Activated CD4-positive, alpha-beta T cell treated with anti-CD3 and anti-CD28 coated beads for 4 hours (primary cell): ENCODE data around the gene FADS6.

Experiments used
- DNase-seq, 2 donors: peaks; one replicate each; pipeline ENCODE4 v3.0.0-alpha.2; 2020

Gene FADS6

DNA sequence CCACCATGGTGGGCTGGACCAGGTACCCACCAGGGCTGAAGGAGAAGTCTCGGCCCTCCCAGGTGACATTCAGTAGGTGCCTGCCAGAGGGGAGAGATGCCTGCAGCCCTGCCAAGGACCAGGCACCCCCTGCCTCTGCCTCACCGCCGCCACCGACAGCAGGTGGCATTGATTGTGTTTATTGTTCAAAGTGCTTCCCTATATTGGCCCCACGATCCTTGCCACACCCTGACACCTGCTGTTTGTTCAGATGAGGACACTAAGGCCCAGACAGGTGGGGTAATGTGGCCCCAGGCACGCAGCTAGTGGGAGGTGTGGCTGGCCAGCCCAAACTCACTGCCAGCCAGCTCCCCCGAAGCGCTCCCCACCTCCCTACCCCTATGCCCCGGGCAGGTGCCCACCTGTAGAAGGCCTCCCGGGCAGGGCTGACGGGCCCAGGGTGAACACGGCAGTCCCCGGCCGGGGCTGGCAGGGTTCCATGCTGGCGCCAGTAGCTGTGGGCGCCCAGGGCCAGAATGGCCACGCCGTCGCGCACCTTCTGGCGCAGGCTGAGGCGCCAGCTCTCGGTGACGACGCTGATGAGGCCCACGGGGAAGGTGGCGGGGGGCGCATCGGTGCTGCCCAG, 41.7 kb downstream of the FADS6 start:
- DNase-seq, result no peak

DNA sequence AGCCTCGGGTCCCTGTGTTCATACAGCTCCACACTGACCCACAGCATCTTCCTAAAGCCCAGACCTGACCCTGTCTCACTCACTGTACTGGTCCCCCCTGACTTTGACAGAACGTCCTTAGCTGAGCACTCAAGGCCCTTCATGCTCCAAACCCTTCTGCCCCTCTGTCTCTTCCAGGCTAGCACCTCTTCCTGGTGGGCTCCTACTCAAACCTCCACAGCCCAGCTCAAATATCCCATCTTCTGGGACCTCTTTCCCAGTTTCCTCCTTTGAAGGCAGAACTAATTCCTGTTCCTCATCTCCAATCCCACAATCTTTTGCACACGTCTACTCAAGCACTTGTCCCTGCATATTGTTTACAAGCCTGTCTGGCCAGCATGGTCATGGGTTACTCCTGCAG, 42.5 kb downstream of the FADS6 start:
- no peak for DNase-seq

DNA sequence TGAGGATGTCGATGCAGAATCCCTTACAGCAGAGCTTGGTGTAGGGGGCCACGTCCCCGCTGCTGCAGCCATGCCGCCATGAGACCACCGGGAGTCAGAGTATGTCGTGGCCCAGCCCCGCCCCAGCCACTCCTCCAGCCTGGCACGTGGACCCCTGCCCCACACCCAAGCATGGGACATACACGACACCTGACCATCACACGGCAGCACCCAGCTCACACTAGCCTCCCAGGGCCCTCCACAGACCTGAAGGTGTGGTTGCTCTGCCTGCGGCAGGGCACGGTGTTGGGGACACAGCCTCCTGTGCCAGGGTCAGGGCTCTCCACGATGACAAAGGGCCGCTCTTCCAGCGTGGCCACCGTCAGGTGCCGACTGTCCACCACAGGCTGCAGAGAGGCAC, 43.1 kb downstream of the FADS6 start:
- no peak for DNase-seq

DNA sequence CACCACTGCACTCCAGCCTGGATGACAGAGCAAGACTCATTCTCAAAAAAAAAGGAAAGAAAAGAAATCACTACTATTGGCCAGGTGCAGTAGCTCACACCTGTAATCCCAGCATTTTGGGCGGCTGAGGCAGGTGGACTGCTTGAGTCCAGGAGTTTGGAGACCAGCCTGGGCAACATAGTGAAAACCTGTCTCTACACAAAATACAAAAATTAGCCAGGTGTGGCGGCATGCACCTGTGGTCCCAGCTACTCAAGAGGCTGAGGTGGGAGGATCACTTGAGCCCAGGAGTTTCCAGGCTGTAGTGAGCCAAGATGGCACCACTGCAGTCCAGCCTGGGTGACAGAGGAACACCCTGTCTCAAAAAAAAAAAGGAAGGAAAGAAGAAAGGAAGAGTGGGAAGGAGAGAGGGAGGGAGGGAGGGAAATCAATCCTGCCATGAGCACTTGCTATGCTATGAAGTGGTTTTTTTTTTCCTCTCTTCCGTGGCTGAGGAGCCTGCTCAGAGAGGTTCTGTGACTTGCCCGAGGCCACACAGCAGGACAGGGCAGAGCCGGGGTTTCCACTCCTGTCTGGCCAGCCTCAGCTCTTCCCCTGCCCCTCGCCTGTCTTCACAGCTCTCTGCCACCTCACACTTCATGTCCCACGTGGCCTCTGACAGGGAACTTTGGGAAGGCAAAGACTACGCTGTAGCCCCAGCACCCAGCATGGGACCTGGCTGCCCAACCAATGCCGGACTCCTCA, 44.6 kb downstream of the FADS6 start:
- DNase-seq, result no peak

- no peak for DNase-seq
These were observed 46.8 kb downstream of the FADS6 start for GRCh38 chr17:74846621-74847020.

GRCh38 chr17:74843352-74843627, 50.1 kb downstream of the FADS6 start:
- DNase-seq, result no peak

DNA sequence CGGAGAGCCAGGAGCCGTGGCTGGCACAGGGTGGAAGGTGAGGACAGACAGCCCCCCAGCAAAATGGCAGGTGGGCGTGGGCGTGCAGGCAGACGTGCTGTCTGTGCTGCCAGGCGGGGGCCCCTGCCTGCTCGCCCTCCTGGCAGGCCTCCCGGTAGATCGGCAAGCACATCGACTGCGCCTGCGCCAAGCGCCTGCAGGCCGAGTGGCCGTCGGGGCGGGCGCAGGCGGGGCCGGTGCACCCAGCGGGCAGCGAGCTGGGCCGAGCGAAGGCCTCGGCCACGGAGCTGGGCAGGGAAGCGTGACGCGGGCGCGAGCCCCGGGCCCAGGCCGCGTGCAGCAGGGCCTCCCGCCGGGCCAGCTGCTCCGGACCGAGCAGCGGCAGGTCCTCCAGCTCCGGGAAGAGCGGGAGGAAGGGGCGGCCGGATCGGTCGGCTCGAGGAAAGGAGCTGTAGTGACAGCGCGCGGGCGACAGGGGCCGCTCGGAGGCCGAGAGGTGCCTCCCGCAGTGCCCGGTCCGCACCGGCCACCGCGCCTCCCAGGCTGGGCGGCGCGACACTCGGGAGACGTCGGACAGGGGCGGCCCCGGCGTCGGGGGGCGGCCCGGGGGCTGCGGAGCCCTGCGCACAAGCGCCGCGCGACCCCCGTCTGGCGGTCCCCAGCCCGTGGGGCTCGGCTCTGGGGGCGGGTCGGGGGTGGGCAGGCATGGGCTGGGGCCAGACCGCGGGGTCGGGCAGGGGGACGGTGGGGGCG, 50.7 kb downstream of the FADS6 start:
- DNase-seq, result no peak

DNA sequence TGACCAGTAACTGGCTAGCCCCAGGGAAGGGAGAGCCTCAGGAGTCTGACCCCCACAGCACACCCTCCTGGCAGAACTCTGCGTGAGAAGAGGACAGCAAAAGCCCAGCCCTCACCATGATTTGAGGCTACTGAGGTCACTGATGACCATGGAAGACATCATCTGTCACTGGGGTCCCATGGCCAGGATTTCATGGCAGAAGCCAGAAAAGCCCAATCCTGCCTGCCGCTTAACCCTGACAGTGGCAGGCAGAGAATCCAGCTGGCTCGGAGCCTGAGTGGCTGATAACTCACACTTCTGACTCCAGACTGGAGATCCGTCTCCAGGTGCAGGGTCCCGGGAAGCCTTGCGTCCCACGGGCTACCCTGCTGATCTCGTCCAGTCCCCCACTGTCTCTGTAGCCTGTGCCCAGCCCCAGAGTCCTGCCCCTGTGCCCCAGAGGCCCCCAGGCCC, 51.3 kb downstream of the FADS6 start:
- no peak for DNase-seq

GRCh38 chr17:74840989-74841666, 52.3 kb downstream of the FADS6 start:
- DNase-seq, result no peak

DNA sequence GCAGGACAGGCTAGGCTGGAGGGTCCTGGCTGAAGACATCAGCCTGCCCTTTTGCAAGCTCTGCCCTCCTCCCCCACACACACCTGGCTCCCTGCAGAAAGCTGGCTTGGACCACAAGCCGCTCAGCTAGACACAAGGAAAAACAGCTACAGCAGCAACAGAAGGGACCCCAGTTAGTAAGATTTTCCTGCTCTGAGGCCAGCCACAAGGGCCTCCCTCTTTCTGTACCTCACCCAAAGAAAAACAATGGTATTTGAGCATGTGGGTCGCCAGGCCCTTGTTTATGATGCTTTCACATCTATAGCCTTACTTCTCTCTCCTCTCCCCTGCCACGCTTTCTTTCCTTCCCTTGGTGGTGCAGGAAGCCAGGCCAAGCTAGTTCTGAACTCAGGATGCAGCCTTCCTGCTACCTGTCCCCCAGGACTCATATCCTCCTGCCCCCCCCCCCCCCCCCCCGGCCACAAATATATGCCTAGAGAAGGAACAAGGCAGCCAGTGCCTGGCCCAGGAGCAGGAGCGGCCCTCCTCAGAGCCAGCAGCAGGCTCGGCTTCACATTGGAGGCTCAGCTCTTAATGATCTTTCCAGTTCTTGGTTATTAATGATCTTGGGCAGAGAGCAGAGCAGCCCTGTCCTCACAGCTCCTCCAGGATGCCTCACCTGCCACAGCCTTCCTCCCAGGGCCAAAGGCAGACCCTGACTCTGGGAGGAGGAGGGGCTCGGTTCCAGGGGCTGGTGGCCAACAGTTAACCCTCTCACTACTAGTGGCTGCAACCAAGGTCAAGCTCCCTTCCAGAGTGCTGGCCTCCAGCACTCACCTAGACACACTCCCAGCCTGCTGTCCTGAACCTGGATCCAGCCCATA, 53.2 kb downstream of the FADS6 start:
- DNase-seq, result no peak

DNA sequence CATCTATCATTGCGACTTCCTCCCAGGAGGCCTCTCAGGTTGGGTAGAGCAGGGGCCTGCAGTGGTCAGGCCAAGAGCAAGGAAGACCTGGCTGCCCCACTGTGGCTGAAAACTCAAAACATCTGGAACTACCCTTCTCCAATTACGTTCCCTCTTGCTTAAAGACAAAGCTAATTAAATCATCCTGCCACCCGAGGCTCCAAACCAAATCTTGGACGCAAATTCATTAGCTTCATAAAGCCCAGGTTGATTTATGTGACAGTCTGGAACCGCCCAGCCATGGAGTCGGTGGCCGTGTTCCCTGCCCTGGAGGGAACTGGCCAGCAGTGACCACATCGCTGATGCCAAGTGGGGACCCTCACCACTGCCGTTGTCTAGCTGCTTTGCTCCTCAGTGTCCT, 55.2 kb downstream of the FADS6 start:
- DNase-seq, result no peak

- DNase-seq, result no peak
These were observed 56.6 kb downstream of the FADS6 start for GRCh38 chr17:74836691-74837467.

GRCh38 chr17:74836191-74836590, 57.2 kb downstream of the FADS6 start:
- no peak for DNase-seq

DNA sequence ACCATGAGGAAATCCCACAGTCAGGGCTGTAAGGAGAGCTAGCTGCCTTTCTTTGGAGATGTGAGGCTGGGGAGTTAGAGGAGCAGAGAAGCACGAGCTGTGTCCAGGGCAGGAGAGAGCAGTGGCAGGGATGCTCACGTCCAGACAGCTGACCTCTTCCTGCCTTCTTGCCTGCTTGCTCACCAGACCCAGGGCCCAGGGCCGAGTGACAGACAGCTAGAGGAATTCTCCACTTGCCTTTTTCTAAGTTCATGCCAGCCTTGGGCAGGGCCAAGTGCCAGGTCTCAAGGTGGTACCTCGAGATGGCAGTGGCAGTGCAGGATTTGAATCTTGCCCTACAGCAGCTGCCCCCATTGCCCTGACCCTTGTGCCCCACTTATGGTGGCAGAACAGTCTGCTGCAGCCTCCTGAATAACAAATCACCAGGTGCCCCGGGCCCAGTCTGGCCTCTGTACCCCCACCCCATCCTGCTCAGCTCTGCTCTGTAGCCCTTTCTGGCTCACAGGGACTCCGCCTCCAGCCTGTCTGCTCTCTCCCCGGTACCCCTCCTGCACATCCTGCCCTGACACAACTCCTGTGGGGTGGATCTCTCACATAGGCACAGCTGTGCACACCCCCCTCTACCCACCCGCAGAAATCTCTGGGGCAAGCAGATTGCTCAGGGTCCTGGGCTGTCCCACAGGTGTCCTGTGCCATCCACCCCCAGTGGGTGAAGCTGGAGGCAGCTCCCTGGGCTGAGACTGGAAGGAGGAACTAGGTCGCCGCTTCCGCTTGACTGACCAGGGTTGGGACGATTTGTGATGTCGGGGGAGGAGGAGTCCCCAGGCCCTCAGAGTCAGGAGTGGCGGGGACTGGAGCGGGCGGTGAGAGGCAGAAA, 59.7 kb downstream of the FADS6 start:
- DNase-seq, result no peak

GRCh38 chr17:74832421-74832820, 61.0 kb downstream of the FADS6 start:
- DNase-seq, result no peak

DNA sequence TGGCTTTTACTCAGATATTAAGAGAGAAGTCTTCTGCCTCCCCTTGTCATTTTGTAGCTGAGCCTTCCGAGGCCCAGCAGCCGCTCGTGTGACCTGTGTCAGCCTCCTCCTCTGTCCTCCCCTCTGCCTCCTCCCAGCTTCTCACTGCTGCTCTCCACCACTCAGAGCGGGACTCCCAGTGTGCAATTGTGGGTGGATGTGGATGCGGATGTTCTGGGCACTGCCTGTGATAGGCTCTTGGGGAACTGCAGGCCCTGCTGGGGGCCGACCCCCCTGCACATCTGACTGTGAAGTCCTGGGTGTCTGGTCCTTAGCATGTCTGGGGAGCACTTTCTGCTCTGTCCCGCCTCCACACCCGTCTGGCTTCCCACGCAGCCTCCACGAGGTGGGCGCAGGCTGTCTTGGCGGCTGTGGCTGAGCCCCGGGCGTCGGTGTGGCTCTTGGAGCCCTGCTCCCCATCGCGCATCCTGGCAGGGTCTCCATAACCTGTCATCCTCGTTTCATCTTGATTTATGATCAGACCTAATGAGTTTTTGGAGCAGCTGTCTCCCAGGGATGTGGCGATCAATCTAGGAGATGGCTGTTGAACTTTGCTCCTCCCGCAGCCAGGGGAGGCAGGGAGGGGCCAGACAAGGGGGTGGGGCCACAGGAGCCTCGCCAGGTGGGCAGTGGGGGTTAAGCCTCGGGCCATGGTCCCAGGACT, 61.8 kb downstream of the FADS6 start:
- DNase-seq, result no peak

GRCh38 chr17:74830861-74831260, 62.6 kb downstream of the FADS6 start:
- DNase-seq, result no peak

GRCh38 chr17:74827800-74828199, 65.6 kb downstream of the FADS6 start:
- DNase-seq, result no peak
